Measurements from ENCODE around the gene KDR. TPM values are rescaled to one million over a fixed set of nuclear protein-coding genes. Genes with fewer than 3 reads are reported as not detected.

The KDR gene
- total RNA-seq, 1 donor from 2014 or later = 1.4 TPM

DNA sequence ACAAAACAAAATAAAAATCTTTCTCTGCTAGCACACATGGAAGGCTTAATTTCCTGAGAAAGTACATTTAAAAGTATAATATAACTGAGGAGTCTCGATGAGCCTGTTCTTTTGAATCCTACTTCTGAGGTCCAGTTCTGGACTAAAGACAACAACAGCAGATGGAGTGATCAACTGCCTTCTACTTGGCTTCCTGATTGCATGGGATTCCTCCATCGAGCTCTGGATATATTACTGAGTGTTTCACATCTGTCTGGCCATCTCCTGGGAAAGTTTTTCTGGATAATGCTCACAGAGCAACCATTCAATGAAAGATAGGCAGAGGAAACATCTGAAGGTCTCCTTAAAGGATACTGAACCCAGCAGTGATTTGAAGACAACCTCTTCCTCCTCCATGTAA, 42.6 kb downstream of the KDR start:
- H3K4me3 ChIP-seq (ENCODE audit: low read depth, low read length) = no peak overlapping the region
- no peak for TF ChIP-seq CTCF (conservative IDR thresholded peaks at IDR 0.05; ENCODE audit: low read depth, low read length)
- no peak for DNase-seq (ENCODE audit: low read depth)

GRCh38 chr4:55080174-55080865, 45.1 kb downstream of the KDR start:
- DNase-seq (ENCODE audit: low read depth) = no peak
- TF ChIP-seq CTCF (conservative IDR thresholded peaks at IDR 0.05; ENCODE audit: low read depth, low read length) = no peak
- H3K4me3 ChIP-seq (ENCODE audit: low read depth, low read length) = no peak overlapping the region

DNA sequence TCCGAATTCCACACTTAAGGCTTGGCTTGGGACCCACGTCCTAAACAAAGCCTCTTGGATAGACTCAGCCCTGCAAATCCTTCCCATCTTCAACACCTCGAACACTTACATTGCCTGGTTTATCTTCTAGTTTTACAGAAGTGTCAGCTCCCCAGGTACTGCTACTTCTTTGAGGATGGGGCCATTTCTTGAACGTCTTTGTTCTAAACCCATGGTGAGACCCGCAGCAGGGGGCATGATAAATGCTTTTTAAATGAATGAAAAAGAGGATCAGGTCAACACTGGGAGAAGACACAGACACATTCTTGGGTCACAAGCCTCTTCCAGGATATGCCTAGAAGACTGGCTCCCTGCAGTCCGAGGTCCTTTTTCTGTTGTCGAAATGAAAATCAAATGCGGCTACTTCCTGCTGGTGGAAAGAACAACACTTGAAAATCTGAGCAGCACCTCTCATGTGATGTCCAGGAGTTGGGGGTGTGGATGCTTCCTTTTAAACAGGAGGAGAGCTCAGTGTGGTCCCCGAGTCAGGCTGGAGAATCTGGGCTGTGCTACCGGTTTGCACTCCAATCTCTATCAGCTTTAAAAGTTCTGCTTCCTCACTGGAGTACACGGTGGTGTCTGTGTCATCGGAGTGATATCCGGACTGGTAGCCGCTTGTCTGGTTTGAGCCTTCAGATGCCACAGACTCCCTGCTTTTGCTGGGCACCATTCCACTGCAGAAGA, 45.8 kb downstream of the KDR start:
- no peak for DNase-seq (ENCODE audit: low read depth)
- no peak overlapping the region for H3K4me3 ChIP-seq (ENCODE audit: low read depth, low read length)
- TF ChIP-seq CTCF (conservative IDR thresholded peaks at IDR 0.05; ENCODE audit: low read depth, low read length) = no peak

GRCh38 chr4:55078987-55079386, 46.4 kb downstream of the KDR start:
- no peak overlapping the region for H3K4me3 ChIP-seq (ENCODE audit: low read depth, low read length)
- DNase-seq (ENCODE audit: low read depth) = no peak
- no peak for TF ChIP-seq CTCF (conservative IDR thresholded peaks at IDR 0.05; ENCODE audit: low read depth, low read length)

DNA sequence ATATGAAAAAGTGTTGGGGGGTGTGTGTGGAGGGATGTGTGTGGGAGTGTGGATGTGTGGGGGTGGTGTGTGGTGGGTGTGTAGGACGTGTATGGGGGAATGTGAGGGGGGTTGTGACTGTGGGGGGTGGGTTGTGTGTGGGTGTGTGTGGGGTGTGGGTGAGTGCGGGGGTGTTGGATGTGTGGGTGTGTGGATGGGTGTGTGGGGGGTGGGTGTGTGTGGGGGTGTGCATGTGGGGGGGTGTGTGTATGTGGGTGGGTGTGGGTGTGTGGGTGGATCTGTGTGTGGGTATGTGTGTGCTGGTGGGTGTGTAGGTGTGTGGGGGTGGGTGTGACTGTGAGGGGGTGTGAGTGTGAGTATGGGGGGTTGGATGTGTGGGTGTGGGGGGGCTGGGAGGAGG, 47.8 kb downstream of the KDR start:
- H3K4me3 ChIP-seq (ENCODE audit: low read depth, low read length) = no peak overlapping the region
- no peak for TF ChIP-seq CTCF (conservative IDR thresholded peaks at IDR 0.05; ENCODE audit: low read depth, low read length)
- DNase-seq (ENCODE audit: low read depth) = no peak

DNA sequence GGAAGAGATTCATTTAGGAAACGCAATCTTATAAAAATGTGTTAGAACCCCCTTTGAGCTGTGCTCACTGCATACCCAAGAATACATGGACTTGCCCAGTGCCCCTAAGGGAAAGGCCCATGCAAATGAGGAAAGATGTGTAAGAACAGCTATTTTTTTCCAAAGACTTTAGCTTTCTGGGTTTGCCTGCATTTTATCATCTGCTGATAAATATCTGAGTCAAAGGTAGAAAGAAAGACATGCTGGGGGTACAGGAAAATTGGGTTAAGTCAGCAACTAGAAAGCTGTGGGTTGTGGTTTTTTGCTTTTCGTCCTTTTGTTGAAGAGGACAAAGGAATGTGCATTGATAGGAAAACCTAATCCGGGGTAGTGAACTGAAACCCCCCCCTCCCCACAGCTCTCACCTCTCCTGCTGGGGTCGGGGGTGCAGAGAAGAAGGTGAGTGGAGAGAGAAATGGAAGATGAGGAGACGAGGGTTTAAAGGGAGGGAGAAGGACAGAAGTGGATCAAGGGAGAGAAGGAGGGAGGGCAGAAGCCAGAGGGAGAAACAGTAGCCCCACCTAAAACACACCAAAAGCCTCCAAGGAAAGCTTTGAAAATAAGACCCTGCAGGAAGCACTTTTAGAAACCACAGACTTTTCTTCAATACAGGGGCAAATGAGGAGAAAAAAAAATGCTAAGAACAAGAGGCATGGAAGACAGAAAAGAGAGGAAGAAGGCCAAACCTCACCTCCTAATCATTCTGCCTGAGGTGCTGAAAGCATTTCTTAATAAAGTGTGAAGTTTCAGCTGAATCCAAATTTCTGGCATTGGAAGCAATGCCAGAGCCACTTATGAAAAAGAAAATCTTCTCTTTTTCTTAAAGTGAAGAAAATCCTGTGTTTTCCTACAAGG, 49.3 kb downstream of the KDR start:
- no peak overlapping the region for H3K4me3 ChIP-seq (ENCODE audit: low read depth, low read length)
- no peak for DNase-seq (ENCODE audit: low read depth)
- no peak for TF ChIP-seq CTCF (conservative IDR thresholded peaks at IDR 0.05; ENCODE audit: low read depth, low read length)
